Measurements from ENCODE around the gene NPSR1. TPM values are rescaled to one million over a fixed set of nuclear protein-coding genes. Genes with fewer than 3 reads are reported as not detected.
A peak's percentile ranks its signal among the peaks of the same experiment; 100 is the strongest.

NPSR1 gene
- total RNA-seq, 2 donors from 2014 or later = not detected

- H3K27ac ChIP-seq = no peak overlapping the region
- no peak for DNase-seq (ENCODE audit: low spot score)
- H3K9me3 ChIP-seq = no peaks in the 10 kb centered on the region
- intact Hi-C loops (cut with DNase I) = no loop called here
- H3K4me1 ChIP-seq (replicated peaks) = no peaks in the 10 kb centered on the region
- H3K36me3 ChIP-seq = no peaks in the 10 kb centered on the region
- TF ChIP-seq POLR2A (IDR thresholded peaks at IDR 0.05) (no peak), POLR2AphosphoS5 (IDR thresholded peaks at IDR 0.05) (no peak)
- TF ChIP-seq, protein P1, sequence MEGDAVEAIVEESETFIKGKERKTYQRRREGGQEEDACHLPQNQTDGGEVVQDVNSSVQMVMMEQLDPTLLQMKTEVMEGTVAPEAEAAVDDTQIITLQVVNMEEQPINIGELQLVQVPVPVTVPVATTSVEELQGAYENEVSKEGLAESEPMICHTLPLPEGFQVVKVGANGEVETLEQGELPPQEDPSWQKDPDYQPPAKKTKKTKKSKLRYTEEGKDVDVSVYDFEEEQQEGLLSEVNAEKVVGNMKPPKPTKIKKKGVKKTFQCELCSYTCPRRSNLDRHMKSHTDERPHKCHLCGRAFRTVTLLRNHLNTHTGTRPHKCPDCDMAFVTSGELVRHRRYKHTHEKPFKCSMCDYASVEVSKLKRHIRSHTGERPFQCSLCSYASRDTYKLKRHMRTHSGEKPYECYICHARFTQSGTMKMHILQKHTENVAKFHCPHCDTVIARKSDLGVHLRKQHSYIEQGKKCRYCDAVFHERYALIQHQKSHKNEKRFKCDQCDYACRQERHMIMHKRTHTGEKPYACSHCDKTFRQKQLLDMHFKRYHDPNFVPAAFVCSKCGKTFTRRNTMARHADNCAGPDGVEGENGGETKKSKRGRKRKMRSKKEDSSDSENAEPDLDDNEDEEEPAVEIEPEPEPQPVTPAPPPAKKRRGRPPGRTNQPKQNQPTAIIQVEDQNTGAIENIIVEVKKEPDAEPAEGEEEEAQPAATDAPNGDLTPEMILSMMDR (IDR thresholded peaks at IDR 0.05) = no peak
- H3K27me3 ChIP-seq (replicated peaks; ENCODE audit: insufficient read depth) = no peaks in the 10 kb centered on the region
- H3K4me3 ChIP-seq = no peak overlapping the region
- 60% methylated on average over 3 of the region's 3 CpGs for WGBS
Measured at GRCh38 chr7:34673066-34673465, 15.0 kb downstream of the NPSR1 start.

GRCh38 chr7:34675749-34676374 is 17.8 kb downstream of the NPSR1 start:
- WGBS = 72% methylated on average over 2 of the region's 2 CpGs
- Histone ChIP-seq H3K27ac (no peak overlapping the region), H3K9me3 (no peaks in the 10 kb centered on the region), H3K4me3 (no peak overlapping the region), H3K27me3 (replicated peaks; ENCODE audit: insufficient read depth) (no peaks in the 10 kb centered on the region), H3K4me1 (replicated peaks) (no peaks in the 10 kb centered on the region), H3K36me3 (no peaks in the 10 kb centered on the region)
- DNase-seq (ENCODE audit: low spot score) = no peak
- TF ChIP-seq, protein P1 (IDR thresholded peaks at IDR 0.05) = peak in 2 of 4 experiments; percentile 31 to 32
- TF ChIP-seq POLR2AphosphoS5 (IDR thresholded peaks at IDR 0.05) = no peak
- intact Hi-C loops (cut with DNase I) = no loop called here

DNA sequence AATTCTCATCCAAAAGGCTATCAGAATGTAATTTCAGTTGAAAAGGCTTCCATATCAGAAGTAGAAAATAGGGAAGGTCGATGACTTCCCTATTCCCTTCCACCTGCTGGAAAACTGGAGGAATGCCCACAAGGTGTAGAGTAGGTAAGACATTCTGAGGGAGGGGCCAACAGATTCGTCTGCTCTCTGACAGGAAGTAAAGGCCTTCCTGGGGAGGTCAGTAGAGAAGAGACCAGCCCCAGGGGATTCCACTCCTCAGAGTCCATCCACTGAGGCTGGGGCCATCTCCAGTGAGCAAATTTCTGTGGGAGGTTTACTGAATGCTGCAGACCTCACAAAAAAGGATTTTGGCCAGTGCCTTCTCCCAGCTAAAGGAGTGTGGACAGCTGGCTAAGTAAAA is 19.5 kb downstream of the NPSR1 start:
- Histone ChIP-seq H3K4me1 (replicated peaks) (no peaks in the 10 kb centered on the region), H3K27me3 (replicated peaks; ENCODE audit: insufficient read depth) (no peaks in the 10 kb centered on the region), H3K9me3 (no peaks in the 10 kb centered on the region), H3K4me3 (no peak overlapping the region), H3K36me3 (no peaks in the 10 kb centered on the region), H3K27ac (no peak overlapping the region)
- intact Hi-C loops (cut with DNase I) = no loop called here
- WGBS = 63% methylated on average over 2 of the region's 2 CpGs
- no peak for DNase-seq (ENCODE audit: low spot score)
- TF ChIP-seq POLR2AphosphoS5 (IDR thresholded peaks at IDR 0.05) (no peak), POLR2A (IDR thresholded peaks at IDR 0.05) (no peak)

DNA sequence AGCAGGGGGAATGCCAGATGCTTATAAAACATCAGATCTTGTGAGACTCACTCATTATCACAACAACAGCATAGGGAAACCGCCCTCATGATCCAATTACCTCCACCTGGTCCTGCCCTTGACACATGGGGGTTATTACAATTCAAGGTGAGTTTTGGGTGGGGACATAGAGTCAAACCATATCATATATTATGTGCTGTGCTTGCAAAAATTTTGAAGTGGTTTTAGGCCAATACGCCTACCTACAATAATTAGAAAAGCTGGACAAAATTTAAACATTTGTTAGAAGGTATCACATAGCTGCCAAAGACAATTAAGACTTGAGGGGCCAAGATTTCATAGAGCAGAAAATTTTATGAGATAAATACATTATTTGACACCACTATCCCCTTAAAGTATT is 29.5 kb downstream of the NPSR1 start:
- no peak overlapping the region for H3K4me3 ChIP-seq
- 85% methylated on average over 2 of the region's 2 CpGs for WGBS
- no peaks in the 10 kb centered on the region for H3K36me3 ChIP-seq
- TF ChIP-seq POLR2AphosphoS5 (IDR thresholded peaks at IDR 0.05) = no peak
- TF ChIP-seq, protein P1 (IDR thresholded peaks at IDR 0.05) = no peak
- no peak for TF ChIP-seq POLR2A (IDR thresholded peaks at IDR 0.05)
- H3K9me3 ChIP-seq = no peaks in the 10 kb centered on the region
- H3K27ac ChIP-seq = no peak overlapping the region
- no peaks in the 10 kb centered on the region for H3K4me1 ChIP-seq (replicated peaks)
- intact Hi-C loops (cut with DNase I) = no loop called here
- no peak for DNase-seq (ENCODE audit: low spot score)
- H3K27me3 ChIP-seq (replicated peaks; ENCODE audit: insufficient read depth) = no peaks in the 10 kb centered on the region

DNA sequence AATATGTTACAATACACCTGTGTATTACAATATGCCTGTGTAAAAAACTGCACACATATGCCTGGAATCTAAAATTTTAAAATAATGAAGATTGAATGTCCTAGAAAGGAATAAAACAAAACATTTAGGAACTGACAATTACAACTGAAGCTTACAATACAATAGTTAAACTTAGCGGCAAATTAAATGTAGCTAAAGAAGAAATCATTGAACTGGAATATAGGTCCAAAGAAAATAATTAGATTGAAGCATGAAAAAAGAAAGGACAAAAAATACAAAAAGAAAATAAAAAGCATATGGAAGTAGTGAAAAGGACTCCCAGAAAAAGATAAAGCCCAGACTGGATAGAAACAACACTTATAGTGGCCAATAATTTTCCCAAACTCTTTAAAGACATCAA is 38.4 kb downstream of the NPSR1 start:
- no peak for DNase-seq (ENCODE audit: low spot score)
- no peaks in the 10 kb centered on the region for H3K36me3 ChIP-seq
- H3K4me1 ChIP-seq (replicated peaks) = no peaks in the 10 kb centered on the region
- no peak overlapping the region for H3K4me3 ChIP-seq
- no peak for TF ChIP-seq POLR2AphosphoS5 (IDR thresholded peaks at IDR 0.05)
- no peak for TF ChIP-seq POLR2A (IDR thresholded peaks at IDR 0.05)
- TF ChIP-seq, protein P1 (IDR thresholded peaks at IDR 0.05) = no peak
- intact Hi-C loops (cut with DNase I) = no loop called here
- H3K9me3 ChIP-seq = no peaks in the 10 kb centered on the region
- H3K27ac ChIP-seq = no peak overlapping the region
- no peaks in the 10 kb centered on the region for H3K27me3 ChIP-seq (replicated peaks; ENCODE audit: insufficient read depth)
- 100% methylated on average over 1 of the region's 1 CpG for WGBS

Measured in prostate gland (tissue), 2 donors.